Skeletal muscle tissue (tissue), 4 donors: ENCODE measurements around the gene KDF1. TPM values are rescaled to one million over a fixed set of nuclear protein-coding genes. Genes with fewer than 3 reads are reported as not detected.

Experiments
- H3K27ac ChIP-seq: one replicate; pipeline ENCODE4 v1.7.0; 2013; ENCODE audit warnings: mild to moderate bottlenecking, low read depth, low read length, inconsistent platforms
- H3K27me3 ChIP-seq, 3 donors: one replicate each; pipeline ENCODE4 v1.7.0; 2013; ENCODE audit warnings: low read length in 3 of 3; ENCODE audit not compliant: control insufficient read depth in 3 of 3, insufficient read depth in 3 of 3
- H3K36me3 ChIP-seq, 3 donors: one replicate each; pipeline ENCODE4 v1.7.0; 2013; ENCODE audit warnings: low read length in 3 of 3; ENCODE audit not compliant: control insufficient read depth in 3 of 3, insufficient read depth in 3 of 3
- H3K4me1 ChIP-seq, 3 donors: one replicate each; pipeline ENCODE4 v1.7.0; 2013; ENCODE audit warnings: low read length in 3 of 3, mild to moderate bottlenecking in 3 of 3; ENCODE audit not compliant: control insufficient read depth in 3 of 3, insufficient read depth in 3 of 3
- H3K4me3 ChIP-seq, 3 donors: one replicate each; pipeline ENCODE4 v1.7.0; 2013; ENCODE audit warnings: low read length in 3 of 3
- H3K9ac ChIP-seq, 3 donors: one replicate each; pipeline ENCODE4 v1.7.0; 2013; ENCODE audit warnings: low read length in 3 of 3, mild to moderate bottlenecking in 3 of 3, moderate library complexity in 2 of 3, low read depth in 1 of 3
- H3K9me3 ChIP-seq, 3 donors: one replicate each; pipeline ENCODE4 v1.7.0; 2013; ENCODE audit warnings: low read length in 3 of 3; ENCODE audit not compliant: control insufficient read depth in 3 of 3
- total RNA-seq: library from RNA; depleted of rRNA; stranded (reverse); fragments of >200 nt; gene quantifications from one replicate; pipeline ENCODE4 v1.2.3, GENCODE V29; 2014
- donor health status: Osteomylitis.

KDF1 gene
- total RNA-seq, 1 donor from 2014 or later: not detected

GRCh38 chr1:26910343-26911160, 49.7 kb downstream of the KDF1 start:
- Histone ChIP-seq H3K9ac (no peak overlapping the region), H3K27ac (no peak overlapping the region), H3K36me3 (peaks cover 0 to 2% (median 0%) of the 10 kb centered on the region in 3 donors), H3K4me1 (peaks cover 5 to 9% (median 6%) of the 10 kb centered on the region in 3 donors), H3K27me3 (no peaks in the 10 kb centered on the region), H3K4me3 (no peak overlapping the region), H3K9me3 (no peaks in the 10 kb centered on the region)

- H3K4me1 ChIP-seq: peaks cover 5 to 9% (median 6%) of the 10 kb centered on the region in 3 donors
Observed at GRCh38 chr1:26909951-26910342, 50.3 kb downstream of the KDF1 start.

GRCh38 chr1:26907071-26907917, 53.0 kb downstream of the KDF1 start:
- Histone ChIP-seq H3K9me3 (no peaks in the 10 kb centered on the region), H3K27me3 (no peaks in the 10 kb centered on the region), H3K36me3 (peaks cover 0 to 2% (median 0%) of the 10 kb centered on the region in 3 donors), H3K27ac (no peak overlapping the region), H3K4me3 (no peak overlapping the region), H3K4me1 (no peaks in the 10 kb centered on the region), H3K9ac (no peak overlapping the region)

More at GRCh38 chr1:26909951-26910342, 50.3 kb downstream of the KDF1 start:
- H3K9me3 ChIP-seq: no peaks in the 10 kb centered on the region
- H3K4me3 ChIP-seq: no peak overlapping the region
- no peak overlapping the region for H3K27ac ChIP-seq
- H3K9ac ChIP-seq: no peak overlapping the region
- H3K36me3 ChIP-seq: peaks cover 0 to 2% (median 0%) of the 10 kb centered on the region in 3 donors
- no peaks in the 10 kb centered on the region for H3K27me3 ChIP-seq

DNA sequence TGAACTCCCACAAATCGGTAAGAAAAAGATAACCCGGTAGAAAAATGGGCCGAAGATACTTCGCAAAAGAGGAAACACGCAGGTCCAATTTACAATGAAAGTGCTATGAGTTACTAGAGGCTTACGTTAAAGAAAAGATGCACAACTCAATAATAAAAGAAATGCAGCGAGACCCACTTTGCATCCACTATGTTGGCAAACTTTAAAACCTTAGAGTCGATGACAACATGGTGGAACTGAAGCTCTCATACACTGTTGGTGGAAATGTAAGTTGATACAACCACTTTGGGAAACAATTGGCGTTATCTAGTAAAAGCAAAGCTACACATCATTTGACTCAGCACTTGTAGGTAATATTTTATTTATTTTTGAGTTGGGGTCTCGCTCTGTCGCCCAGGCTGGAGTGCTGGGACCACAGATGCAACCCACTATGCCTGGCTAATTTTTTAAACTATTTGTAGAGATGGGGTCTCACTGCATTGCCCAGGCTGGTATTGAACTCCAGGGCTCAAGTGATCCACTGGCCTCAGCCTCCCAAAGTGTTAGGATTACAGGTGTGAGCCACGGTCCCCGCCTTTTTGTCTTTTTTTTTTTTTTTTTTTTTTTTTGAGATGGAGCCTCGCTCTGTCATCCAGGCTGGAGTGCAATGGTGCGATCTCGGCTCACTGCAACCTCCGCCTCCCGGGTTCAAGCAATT, 59.3 kb downstream of the KDF1 start:
- Histone ChIP-seq H3K9ac (peak overlapping the region; percentile 96 to 97 (median 97)), H3K27ac (peak overlapping the region; percentile 78), H3K4me1 (peaks cover 9 to 23% (median 13%) of the 10 kb centered on the region in 3 donors)

GRCh38 chr1:26900001-26900814, 60.1 kb downstream of the KDF1 start, which contains the start of gene GPATCH3:
GPATCH3 (minus strand) TSS chr1:26900467; CDS start chr1:26900442, 25 bp downstream.
- peak within 1 kb of the TSS; percentile 78 for H3K27ac ChIP-seq
- peak within 1 kb of the TSS; percentile 94 to 100 (median 97) for H3K4me3 ChIP-seq
- no peaks in the 10 kb centered on the region for H3K9me3 ChIP-seq
- no peaks in the 10 kb centered on the region for H3K27me3 ChIP-seq
- H3K36me3 ChIP-seq: peaks cover 9 to 14% (median 12%) of the 10 kb centered on the region in 3 donors
- peak within 1 kb of the TSS; percentile 96 to 97 (median 97) for H3K9ac ChIP-seq
- H3K4me1 ChIP-seq: peaks cover 9 to 23% (median 13%) of the 10 kb centered on the region in 3 donors

More for the DNA sequence above, 59.3 kb downstream of the KDF1 start:
- Histone ChIP-seq H3K36me3 (peaks cover 7 to 10% (median 8%) of the 10 kb centered on the region in 3 donors), H3K9me3 (no peaks in the 10 kb centered on the region), H3K4me3 (peak overlapping the region; percentile 94 to 100 (median 97)), H3K27me3 (no peaks in the 10 kb centered on the region)

Other genes starting within 250 kb of the KDF1 start
- gene PIGV, start 172.5 kb downstream of the KDF1 start, total RNA-seq: 5.2 TPM
- gene ZDHHC18, start 133.8 kb downstream of the KDF1 start, total RNA-seq: 3.7 TPM
- gene SFN, start 97.3 kb downstream of the KDF1 start, total RNA-seq: not detected
- gene GPN2, start 70.2 kb downstream of the KDF1 start, total RNA-seq: 6.3 TPM
- 15.7 TPM for gene GPATCH3, start 60.0 kb downstream of the KDF1 start, total RNA-seq
- gene NR0B2, start 46.5 kb downstream of the KDF1 start, total RNA-seq: not detected
- gene NUDC, start 38.7 kb downstream of the KDF1 start, total RNA-seq: 17.7 TPM
- under 0.01 TPM for gene TRNP1, start 33.2 kb upstream of the KDF1 start, total RNA-seq
- 1.0 TPM for gene TENT5B, start 52.4 kb upstream of the KDF1 start, total RNA-seq
- 1.6 TPM for gene SLC9A1, start 194.7 kb upstream of the KDF1 start, total RNA-seq